SK-N-SH treated with all-trans-retinoic acid at 6 μM for 48 hours (cell line): ENCODE data around the gene OTOG.

Source experiments
- ATAC-seq: fragments of 200-7000 bp; cut with Tn5 transposase; 3 replicates; pipeline ENCODE4 v1.9.1; 2020; ENCODE audit warnings: mild to moderate bottlenecking, moderate library complexity
- ARNTL ChIP-seq: fragments of 450-650 bp; formaldehyde crosslinking; IDR thresholded peaks from 2 replicates; pipeline ENCODE4 v1.5.0; 2020; ENCODE audit warnings: low read depth, mild to moderate bottlenecking, moderate library complexity, borderline replicate concordance
- BACH2 ChIP-seq: fragments of 250-450 bp; sonication (Bioruptor Pico); IDR thresholded peaks from 2 replicates; pipeline ENCODE4 v1.9.0; 2021; ENCODE audit warnings: mild to moderate bottlenecking, borderline replicate concordance
- CREB5 ChIP-seq: fragments of 250-450 bp; sonication (Bioruptor Pico); IDR thresholded peaks from 2 replicates; pipeline ENCODE4 v1.5.1; 2020; ENCODE audit warnings: low read depth, mild to moderate bottlenecking, moderate library complexity
- CSDC2 ChIP-seq: fragments of 250-450 bp; sonication (Bioruptor Pico); IDR thresholded peaks from 2 replicates; pipeline ENCODE4 v1.5.0; 2020; ENCODE audit warnings: mild to moderate bottlenecking, moderate library complexity
- CSRNP3 ChIP-seq: fragments of 250-450 bp; sonication (Bioruptor Pico); IDR thresholded peaks from 2 replicates; pipeline ENCODE4 v1.5.1; 2021; ENCODE audit warnings: mild to moderate bottlenecking, moderate library complexity
- ESRRG ChIP-seq: fragments of 250-450 bp; sonication (Bioruptor Pico); IDR thresholded peaks from 2 replicates; pipeline ENCODE4 v1.6.1; 2021; ENCODE audit warnings: mild to moderate bottlenecking
- ISL1 ChIP-seq: fragments of 250-450 bp; sonication (Bioruptor Pico); IDR thresholded peaks from 2 replicates; pipeline ENCODE4 v2.1.2; 2022; ENCODE audit warnings: mild to moderate bottlenecking, moderate library complexity
- PATZ1 ChIP-seq: fragments of 250-450 bp; sonication (Bioruptor Pico); IDR thresholded peaks from 2 replicates; pipeline ENCODE4 v1.8.0; 2020; ENCODE audit warnings: mild to moderate bottlenecking, moderate library complexity, borderline replicate concordance
- POU6F1 ChIP-seq: fragments of 250-450 bp; sonication (Bioruptor Pico); IDR thresholded peaks from 2 replicates; pipeline ENCODE4 v1.8.0; 2021; ENCODE audit warnings: low read depth, mild to moderate bottlenecking, moderate library complexity, borderline replicate concordance
- PPARA ChIP-seq: fragments of 250-450 bp; sonication (Bioruptor Pico); IDR thresholded peaks from 2 replicates; pipeline ENCODE4 v1.5.0; 2020; ENCODE audit warnings: mild to moderate bottlenecking, borderline replicate concordance
- RARB ChIP-seq: fragments of 250-450 bp; sonication (Bioruptor Pico); IDR thresholded peaks from 2 replicates; pipeline ENCODE4 v1.8.0; 2021; ENCODE audit warnings: mild to moderate bottlenecking, moderate library complexity
- TCF4 ChIP-seq: fragments of 250-450 bp; sonication (Bioruptor Pico); IDR thresholded peaks from 2 replicates; pipeline ENCODE4 v1.8.0; 2021; ENCODE audit warnings: mild to moderate bottlenecking, moderate library complexity, borderline replicate concordance
- TOX ChIP-seq: fragments of 250-450 bp; sonication (Bioruptor Pico); IDR thresholded peaks from 2 replicates; pipeline ENCODE4 v1.8.0; 2021; ENCODE audit warnings: mild to moderate bottlenecking, moderate library complexity, borderline replicate concordance
- TSHZ2 ChIP-seq: fragments of 250-450 bp; sonication (Bioruptor Pico); IDR thresholded peaks from 2 replicates; pipeline ENCODE4 v1.5.0; 2020; ENCODE audit warnings: mild to moderate bottlenecking, moderate library complexity
- ZFP3 ChIP-seq: fragments of 250-450 bp; sonication (Bioruptor Pico); IDR thresholded peaks from 2 replicates; pipeline ENCODE4 v1.5.0; 2020; ENCODE audit warnings: mild to moderate bottlenecking, moderate library complexity
- ZFP30 ChIP-seq: fragments of 450-650 bp; formaldehyde crosslinking; IDR thresholded peaks from 2 replicates; pipeline ENCODE4 v1.5.0; 2022; ENCODE audit warnings: mild to moderate bottlenecking, moderate library complexity
- ZNF565 ChIP-seq: fragments of 450-650 bp; formaldehyde crosslinking; conservative IDR thresholded peaks from 2 replicates; pipeline ENCODE4 v1.5.0; 2020; ENCODE audit warnings: low read depth, mild to moderate bottlenecking, moderate library complexity
- ZNF70 ChIP-seq: fragments of 450-650 bp; formaldehyde crosslinking; IDR thresholded peaks from 2 replicates; pipeline ENCODE4 v1.5.0; 2020; ENCODE audit warnings: mild to moderate bottlenecking, moderate library complexity
- ZNF8 ChIP-seq: fragments of 450-650 bp; formaldehyde crosslinking; IDR thresholded peaks from 2 replicates; pipeline ENCODE4 v1.5.0; 2020; ENCODE audit warnings: mild to moderate bottlenecking, moderate library complexity

Gene OTOG

GRCh38 chr11:17633987-17634775 is 87.1 kb downstream of the OTOG start:
- TF ChIP-seq TOX (CRISPR knock-in tag) = no peak
- no peak for TF ChIP-seq ZNF70 (CRISPR knock-in tag)
- no peak for TF ChIP-seq CSRNP3
- no peak for TF ChIP-seq ZFP30 (CRISPR knock-in tag)
- TF ChIP-seq ESRRG (CRISPR knock-in tag) = no peak
- no peak for TF ChIP-seq PPARA (CRISPR knock-in tag)
- TF ChIP-seq ZFP3 = no peak
- ATAC-seq = no peak

GRCh38 chr11:17634776-17635550 is 87.9 kb downstream of the OTOG start:
- ATAC-seq = no peak
- no peak for TF ChIP-seq ISL1 (CRISPR knock-in tag)
- TF ChIP-seq POU6F1 (CRISPR knock-in tag) = no peak
- TF ChIP-seq ZFP30 (CRISPR knock-in tag) = no peak
- no peak for TF ChIP-seq TSHZ2
- no peak for TF ChIP-seq RARB (CRISPR knock-in tag)
- no peak for TF ChIP-seq BACH2 (CRISPR knock-in tag)
- TF ChIP-seq TOX (CRISPR knock-in tag) = no peak
- TF ChIP-seq ZNF70 (CRISPR knock-in tag) = no peak

GRCh38 chr11:17635551-17635938 is 88.5 kb downstream of the OTOG start:
- TF ChIP-seq ZFP3 (no peak), TOX (CRISPR knock-in tag) (no peak), ARNTL (CRISPR knock-in tag) (no peak), ZNF8 (CRISPR knock-in tag) (no peak)
- no peak for ATAC-seq

- ATAC-seq = no peak
- TF ChIP-seq ZNF8 (CRISPR knock-in tag) = no peak
- no peak for TF ChIP-seq TOX (CRISPR knock-in tag)
- no peak for TF ChIP-seq CSRNP3
- TF ChIP-seq TCF4 (CRISPR knock-in tag) = no peak
- no peak for TF ChIP-seq TSHZ2
- TF ChIP-seq PPARA (CRISPR knock-in tag) = no peak
- no peak for TF ChIP-seq PATZ1 (CRISPR knock-in tag)
- no peak for TF ChIP-seq ZNF565 (CRISPR knock-in tag)
- TF ChIP-seq CREB5 (CRISPR knock-in tag) = no peak
- TF ChIP-seq ZNF70 (CRISPR knock-in tag) = no peak
- no peak for TF ChIP-seq ZFP30 (CRISPR knock-in tag)
- TF ChIP-seq ISL1 (CRISPR knock-in tag) = no peak
- TF ChIP-seq CSDC2 = no peak
- no peak for TF ChIP-seq ZFP3
- no peak for TF ChIP-seq RARB (CRISPR knock-in tag)
Measured at GRCh38 chr11:17636721-17637120, 89.7 kb downstream of the OTOG start.
